IMR-90 (cell line): Measurements from ENCODE around the gene CAP2.

ENCODE experiments used
- BHLHE40 ChIP-seq: fragments of 150-350 bp; IDR thresholded peaks from 2 replicates; pipeline ENCODE4 v1.6.1; 2016; ENCODE audit warnings: mild to moderate bottlenecking, low read depth, low read length
- CTCF ChIP-seq: conservative IDR thresholded peaks from 2 replicates; pipeline ENCODE4 v1.5.1; 2012; ENCODE audit warnings: mild to moderate bottlenecking, low read depth, low read length, improper control_type of control experiment
- POLR2A ChIP-seq: IDR thresholded peaks from 2 replicates; pipeline ENCODE4 v1.6.1; 2012; ENCODE audit warnings: mild to moderate bottlenecking, low read depth, low read length
- RAD21 ChIP-seq: IDR thresholded peaks from 2 replicates; pipeline ENCODE4 v1.6.1; 2012; ENCODE audit warnings: low read length, improper control_type of control experiment
- SMC3 ChIP-seq: fragments of 150-350 bp; IDR thresholded peaks from 2 replicates; pipeline ENCODE4 v1.6.1; 2016; ENCODE audit warnings: low read depth, mild to moderate bottlenecking, antibody characterized with exemption, low read length, moderate library complexity

DNA sequence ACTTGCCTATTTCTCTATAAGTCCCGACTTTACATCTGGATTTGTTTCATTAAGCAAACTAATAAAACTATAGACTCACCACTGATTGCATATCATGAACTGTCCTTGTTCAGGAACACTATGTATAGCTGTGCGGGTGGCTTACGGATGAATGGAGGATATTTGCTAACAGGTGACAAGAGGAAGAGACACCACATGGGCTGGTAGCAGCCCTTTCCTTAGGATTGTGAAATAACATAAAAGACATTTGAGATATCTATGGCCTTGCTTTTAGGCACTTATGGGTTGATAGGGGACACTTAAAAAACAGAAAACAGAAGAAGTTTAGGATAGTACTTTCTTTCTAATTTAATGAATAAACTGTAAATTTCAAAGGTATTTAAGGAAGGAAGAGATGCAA lies 5.0 kb upstream of the CAP2 start:
- TF ChIP-seq CTCF (no peak), POLR2A (no peak), SMC3 (no peak), BHLHE40 (no peak), RAD21 (no peak)
